Measurements from ENCODE around the gene COL1A1.

Gene COL1A1

DNA sequence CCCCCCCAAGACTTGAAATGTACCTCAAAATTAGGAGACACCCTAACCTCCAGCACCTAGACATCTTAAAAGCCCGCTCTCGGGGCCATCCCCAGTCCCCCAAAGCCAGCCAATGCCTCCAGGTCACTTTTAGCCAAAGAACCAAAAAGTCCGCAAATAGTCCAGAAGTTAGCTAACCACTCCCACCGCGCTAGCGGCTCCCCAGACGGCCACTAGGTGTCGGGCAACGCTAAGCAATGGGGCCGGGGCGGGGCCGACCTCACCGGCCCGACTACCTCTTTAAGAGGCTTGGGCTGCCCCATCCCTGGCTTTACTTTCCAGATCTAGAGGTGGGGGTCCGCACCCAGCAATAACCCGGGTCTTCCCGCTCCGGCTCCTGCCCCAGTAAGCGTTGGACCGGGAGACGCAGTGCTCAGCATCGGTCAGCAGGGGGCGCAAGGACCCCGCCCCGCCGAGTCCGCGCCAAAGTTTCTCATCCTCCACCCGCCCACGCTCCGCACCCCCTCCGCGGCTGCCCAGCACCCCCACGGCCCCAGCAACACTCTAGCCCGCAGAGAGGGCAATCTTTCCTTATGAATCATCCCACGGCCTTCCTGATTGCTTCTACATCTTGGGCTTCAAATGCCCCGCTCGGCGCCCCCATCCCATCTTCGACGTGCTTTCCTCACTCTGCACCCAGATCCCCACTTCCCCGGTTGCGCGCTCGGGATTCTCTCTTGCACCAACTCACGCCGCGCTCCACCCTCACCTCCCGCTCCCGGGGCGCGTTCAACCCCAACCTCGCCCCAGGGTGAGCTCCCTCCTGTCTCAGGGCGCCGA, 765 bp downstream of the COL1A1 start:
- peak overlapping the region; percentile 80 for H2AFZ ChIP-seq
- H3K4me1 ChIP-seq = no peaks in the 10 kb centered on the region
- H3K27me3 ChIP-seq (ENCODE audit: control insufficient read depth, insufficient read depth, low read length) = peaks cover 5% of the 10 kb centered on the region
- H3K4me3 ChIP-seq (ENCODE audit: low read depth, low read length) = peak overlapping the region; percentile 56
- peak overlapping the region; percentile 61 for H3K4me2 ChIP-seq (ENCODE audit: low read length)
- TF ChIP-seq, protein P1, sequence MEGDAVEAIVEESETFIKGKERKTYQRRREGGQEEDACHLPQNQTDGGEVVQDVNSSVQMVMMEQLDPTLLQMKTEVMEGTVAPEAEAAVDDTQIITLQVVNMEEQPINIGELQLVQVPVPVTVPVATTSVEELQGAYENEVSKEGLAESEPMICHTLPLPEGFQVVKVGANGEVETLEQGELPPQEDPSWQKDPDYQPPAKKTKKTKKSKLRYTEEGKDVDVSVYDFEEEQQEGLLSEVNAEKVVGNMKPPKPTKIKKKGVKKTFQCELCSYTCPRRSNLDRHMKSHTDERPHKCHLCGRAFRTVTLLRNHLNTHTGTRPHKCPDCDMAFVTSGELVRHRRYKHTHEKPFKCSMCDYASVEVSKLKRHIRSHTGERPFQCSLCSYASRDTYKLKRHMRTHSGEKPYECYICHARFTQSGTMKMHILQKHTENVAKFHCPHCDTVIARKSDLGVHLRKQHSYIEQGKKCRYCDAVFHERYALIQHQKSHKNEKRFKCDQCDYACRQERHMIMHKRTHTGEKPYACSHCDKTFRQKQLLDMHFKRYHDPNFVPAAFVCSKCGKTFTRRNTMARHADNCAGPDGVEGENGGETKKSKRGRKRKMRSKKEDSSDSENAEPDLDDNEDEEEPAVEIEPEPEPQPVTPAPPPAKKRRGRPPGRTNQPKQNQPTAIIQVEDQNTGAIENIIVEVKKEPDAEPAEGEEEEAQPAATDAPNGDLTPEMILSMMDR (IDR thresholded peaks at IDR 0.05) = peak; percentile 99
- H3K79me2 ChIP-seq = no peaks in the 10 kb centered on the region
- no peaks in the 10 kb centered on the region for H3K9me3 ChIP-seq (ENCODE audit: control insufficient read depth, low read length)
- peak overlapping the region; percentile 20 for H3K27ac ChIP-seq
- H3K9ac ChIP-seq = no peak overlapping the region
- no peaks in the 10 kb centered on the region for H3K36me3 ChIP-seq (ENCODE audit: control insufficient read depth, insufficient read depth, low read length)

DNA sequence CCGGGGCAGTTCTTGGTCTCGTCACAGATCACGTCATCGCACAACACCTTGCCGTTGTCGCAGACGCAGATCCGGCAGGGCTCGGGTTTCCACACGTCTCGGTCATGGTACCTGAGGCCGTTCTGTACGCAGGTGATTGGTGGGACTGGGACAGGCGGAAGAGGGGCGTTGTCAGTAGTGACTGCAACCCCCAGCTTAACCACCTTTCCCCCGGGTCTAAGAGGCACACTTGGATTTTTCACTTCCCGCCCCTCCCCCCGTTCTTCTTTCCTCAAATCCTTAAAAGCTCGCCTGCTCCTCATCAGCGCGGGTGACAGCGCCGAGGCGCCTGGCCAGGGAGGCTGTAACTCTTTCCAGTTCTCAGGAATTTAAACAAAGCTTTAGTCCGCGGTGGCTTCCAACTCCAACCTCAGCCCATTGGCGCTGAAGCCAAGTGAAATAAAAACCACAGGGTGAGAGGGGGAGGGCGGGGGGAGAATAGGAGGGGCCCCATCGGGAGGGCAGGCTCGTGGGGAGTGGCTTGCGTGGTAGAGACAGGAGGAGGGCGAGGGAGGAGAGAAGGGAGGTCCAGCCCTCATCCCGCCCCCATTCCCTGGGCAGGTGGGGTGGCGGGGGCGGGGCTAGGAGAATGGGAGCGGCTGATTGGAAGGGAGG, 1.5 kb downstream of the COL1A1 start:
- no peak overlapping the region for H3K9ac ChIP-seq
- H2AFZ ChIP-seq = peak overlapping the region; percentile 80
- no peak overlapping the region for H3K27ac ChIP-seq
- TF ChIP-seq, protein P1 (IDR thresholded peaks at IDR 0.05) = no peak
- peak overlapping the region; percentile 56 for H3K4me3 ChIP-seq (ENCODE audit: low read depth, low read length)
- peak overlapping the region; percentile 61 for H3K4me2 ChIP-seq (ENCODE audit: low read length)
- H3K36me3 ChIP-seq (ENCODE audit: control insufficient read depth, insufficient read depth, low read length) = no peaks in the 10 kb centered on the region
- H3K9me3 ChIP-seq (ENCODE audit: control insufficient read depth, low read length) = no peaks in the 10 kb centered on the region
- H3K4me1 ChIP-seq = no peaks in the 10 kb centered on the region
- no peaks in the 10 kb centered on the region for H3K79me2 ChIP-seq
- H3K27me3 ChIP-seq (ENCODE audit: control insufficient read depth, insufficient read depth, low read length) = peaks cover 5% of the 10 kb centered on the region

DNA sequence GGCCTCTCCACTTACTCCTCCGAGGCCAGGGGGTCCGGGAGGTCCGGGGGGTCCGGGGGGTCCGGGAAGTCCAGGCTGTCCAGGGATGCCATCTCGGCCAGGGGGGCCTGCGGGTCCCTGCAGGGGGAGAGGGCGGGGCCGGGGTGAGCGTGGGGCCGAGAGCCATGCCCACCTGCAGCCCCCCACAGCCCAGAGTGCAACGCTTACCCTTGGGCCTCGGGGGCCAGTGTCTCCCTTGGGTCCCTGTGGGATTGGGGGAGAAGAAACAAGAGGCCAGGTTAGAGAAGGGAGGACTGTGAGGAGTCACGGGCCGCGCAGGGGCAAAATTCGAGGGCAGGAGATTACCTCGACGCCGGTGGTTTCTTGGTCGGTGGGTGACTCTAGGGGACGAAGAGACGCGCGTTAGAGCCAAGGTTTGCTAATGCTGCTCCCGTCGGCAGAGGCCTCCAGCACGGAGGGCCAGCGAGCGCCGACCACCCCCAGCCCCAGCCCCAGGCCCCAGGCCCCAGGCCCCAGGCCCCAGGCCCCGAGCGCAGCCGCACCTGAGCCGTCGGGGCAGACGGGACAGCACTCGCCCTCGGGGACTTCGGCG, 2.1 kb downstream of the COL1A1 start:
- H3K9ac ChIP-seq = no peak overlapping the region
- TF ChIP-seq, protein P1 (IDR thresholded peaks at IDR 0.05) = no peak
- H3K4me3 ChIP-seq (ENCODE audit: low read depth, low read length) = peak overlapping the region; percentile 56
- H3K4me1 ChIP-seq = no peaks in the 10 kb centered on the region
- H3K4me2 ChIP-seq (ENCODE audit: low read length) = peak overlapping the region; percentile 61
- peaks cover 5% of the 10 kb centered on the region for H3K27me3 ChIP-seq (ENCODE audit: control insufficient read depth, insufficient read depth, low read length)
- no peaks in the 10 kb centered on the region for H3K36me3 ChIP-seq (ENCODE audit: control insufficient read depth, insufficient read depth, low read length)
- H2AFZ ChIP-seq = peak overlapping the region; percentile 80
- H3K9me3 ChIP-seq (ENCODE audit: control insufficient read depth, low read length) = no peaks in the 10 kb centered on the region
- no peaks in the 10 kb centered on the region for H3K79me2 ChIP-seq
- H3K27ac ChIP-seq = no peak overlapping the region

DNA sequence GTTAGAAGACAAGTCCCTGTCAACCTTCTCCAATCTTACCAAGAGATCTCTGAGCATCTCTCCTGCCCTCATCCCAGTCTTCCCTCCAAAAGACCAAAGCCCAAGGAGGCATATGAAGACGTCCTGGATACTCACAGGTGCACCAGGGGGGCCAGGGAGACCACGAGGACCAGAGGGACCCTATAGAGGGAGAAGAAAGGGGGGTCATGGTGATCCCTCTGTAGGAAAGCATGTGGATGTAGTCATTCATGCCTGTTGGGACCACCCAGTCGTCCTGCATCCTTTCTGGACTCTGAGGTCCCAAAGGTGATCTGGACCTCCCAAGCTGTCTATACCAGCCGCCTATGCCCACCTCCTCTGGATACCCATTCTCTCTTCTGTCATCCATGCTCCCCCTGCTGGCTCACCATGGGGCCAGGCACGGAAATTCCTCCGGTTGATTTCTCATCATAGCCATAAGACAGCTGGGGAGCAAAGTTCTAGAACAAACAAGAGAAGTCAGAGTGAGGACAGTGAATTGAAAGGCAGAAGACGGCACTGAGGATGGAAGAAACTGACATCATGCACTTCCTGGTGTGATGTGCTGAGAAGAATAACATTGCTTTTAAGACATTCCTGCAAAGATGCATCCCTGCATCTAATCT, 3.3 kb downstream of the COL1A1 start:
- H3K4me1 ChIP-seq = no peaks in the 10 kb centered on the region
- TF ChIP-seq, protein P1 (IDR thresholded peaks at IDR 0.05) = peak; percentile 44
- no peak overlapping the region for H3K27ac ChIP-seq

More for the DNA sequence above, 3.3 kb downstream of the COL1A1 start:
- no peaks in the 10 kb centered on the region for H3K9me3 ChIP-seq (ENCODE audit: control insufficient read depth, low read length)
- H3K79me2 ChIP-seq = no peaks in the 10 kb centered on the region
- H3K4me3 ChIP-seq (ENCODE audit: low read depth, low read length) = no peak overlapping the region
- no peak overlapping the region for H3K9ac ChIP-seq
- H2AFZ ChIP-seq = no peak overlapping the region
- no peaks in the 10 kb centered on the region for H3K36me3 ChIP-seq (ENCODE audit: control insufficient read depth, insufficient read depth, low read length)
- H3K27me3 ChIP-seq (ENCODE audit: control insufficient read depth, insufficient read depth, low read length) = peaks cover 5% of the 10 kb centered on the region
- no peak overlapping the region for H3K4me2 ChIP-seq (ENCODE audit: low read length)

Data from parathyroid adenoma (tissue), 2 donors.